Thyroid gland (tissue), 4 donors: ENCODE data around the gene PARD6B. TPM values are rescaled to one million over a fixed set of nuclear protein-coding genes. Genes with fewer than 3 reads are reported as not detected.
"Not testable (repeated sequence)": the region's sequence is repeated elsewhere in the genome, so short reads cannot be mapped to it uniquely, and the experiment has no call there.

Source experiments
- DNase-seq, 2 donors: peaks; one replicate each; pipeline ENCODE4 v3.0.0-alpha.2; 2019
- H3K27ac ChIP-seq, 3 donors: fragments of 200-600 bp; sonication (generic); 1 replicate in 2 of 3; 2 replicates in 1 of 3; pipeline ENCODE4 v1.5.1; 2016 to 2019; ENCODE audit warnings: mild to moderate bottlenecking in 1 of 3, moderate library complexity in 1 of 3
- H3K27me3 ChIP-seq: fragments of 200-600 bp; sonication (generic); one replicate; pipeline ENCODE4 v1.5.1; 2019
- H3K36me3 ChIP-seq, 2 donors: fragments of 200-600 bp; sonication (generic); one replicate each; pipeline ENCODE4 v1.5.1; 2016 to 2019
- H3K4me1 ChIP-seq, 2 donors: fragments of 200-600 bp; sonication (generic); one replicate each; pipeline ENCODE4 v1.5.1; 2017 to 2019
- H3K4me3 ChIP-seq, 3 donors: fragments of 200-600 bp; sonication (generic); replicated peaks in 1 of 3; 1 replicate in 2 of 3; 2 replicates in 1 of 3; pipeline ENCODE4 v1.5.1; 2016; ENCODE audit warnings: mild to moderate bottlenecking in 1 of 3
- H3K9me3 ChIP-seq: fragments of 200-600 bp; sonication (generic); one replicate; pipeline ENCODE4 v1.5.1; 2017
- CTCF ChIP-seq, 6 experiments: fragments of 200-600 bp in 3 of 6; fragments of 450-650 bp in 3 of 6; sonication (generic) in 3 of 6; IDR thresholded peaks; one replicate each; pipeline ENCODE4 v1.5.1; 2016 to 2019; ENCODE audit warnings: antibody characterized with exemption in 6 of 6, mild to moderate bottlenecking in 2 of 6, inconsistent platforms in 1 of 6, moderate library complexity in 1 of 6
- POLR2A ChIP-seq, 2 donors: fragments of 450-650 bp; IDR thresholded peaks; one replicate each; pipeline ENCODE4 v1.6.1; 2017; ENCODE audit warnings: antibody characterized with exemption in 2 of 2, mild to moderate bottlenecking in 2 of 2, moderate library complexity in 1 of 2
- WGBS, 2 donors: methylation state at CpG; one replicate each; pipeline ENCODE4 v1.1.5; 2017; 5-methylcytosine and 5-hydroxymethylcytosine counted together
- intact Hi-C: fragments of 100-400 bp; cut with DNase I; formaldehyde crosslinking; loops from one replicate; pipeline ENCODE4 v1.15.1; 2023
- total RNA-seq, 4 donors: library from RNA; depleted of rRNA; stranded (reverse); fragments of >200 nt; gene quantifications; one replicate each; pipeline ENCODE4 v1.2.3, GENCODE V29; 2016

The PARD6B gene
- total RNA-seq, 4 donors from 2014 or later: 14.3 to 18.1 (median 17.7) TPM

GRCh38 chr20:50711113-50711825, 20.1 kb upstream of the PARD6B start:
- TF ChIP-seq POLR2A (IDR thresholded peaks at IDR 0.05) (no peak), CTCF (IDR thresholded peaks at IDR 0.05) (no peak)
- WGBS, 2 donors: 75% methylated on average over 13 of the region's 13 CpGs
- DNase-seq: no peak
- Histone ChIP-seq H3K4me3 (no peak overlapping the region), H3K27me3 (no peaks in the 10 kb centered on the region), H3K4me1 (peaks cover 0 to 10% of the 10 kb centered on the region in 2 donors), H3K9me3 (no peaks in the 10 kb centered on the region), H3K27ac (no peak overlapping the region), H3K36me3 (no peaks in the 10 kb centered on the region)
- intact Hi-C loops: no loop called here

GRCh38 chr20:50712771-50713656, 18.4 kb upstream of the PARD6B start:
- H3K9me3 ChIP-seq: no peaks in the 10 kb centered on the region
- intact Hi-C loops: no loop called here
- H3K27ac ChIP-seq: no peak overlapping the region
- no peak for TF ChIP-seq CTCF (IDR thresholded peaks at IDR 0.05)
- peaks cover 0 to 10% of the 10 kb centered on the region in 2 donors for H3K4me1 ChIP-seq
- no peaks in the 10 kb centered on the region for H3K36me3 ChIP-seq
- DNase-seq: no peak
- 91 to 95% methylated on average over 7 of the region's 7 CpGs for WGBS, 2 donors
- H3K4me3 ChIP-seq: no peak overlapping the region
- H3K27me3 ChIP-seq: no peaks in the 10 kb centered on the region

GRCh38 chr20:50713657-50714101, 17.7 kb upstream of the PARD6B start:
- Histone ChIP-seq H3K27ac (no peak overlapping the region), H3K4me3 (no peak overlapping the region), H3K27me3 (no peaks in the 10 kb centered on the region), H3K4me1 (peaks cover 0 to 10% of the 10 kb centered on the region in 2 donors), H3K9me3 (no peaks in the 10 kb centered on the region), H3K36me3 (no peaks in the 10 kb centered on the region)
- TF ChIP-seq POLR2A (IDR thresholded peaks at IDR 0.05): no peak
- TF ChIP-seq CTCF (IDR thresholded peaks at IDR 0.05): peak in 3 of 6 experiments; percentile 14 to 33 (median 30)
- DNase-seq: no peak
- intact Hi-C loops: no loop called here
- 52 to 59% methylated on average over 7 of the region's 7 CpGs for WGBS, 2 donors

GRCh38 chr20:50714426-50714825, 17.0 kb upstream of the PARD6B start:
- DNase-seq, H3K27me3 ChIP-seq, H3K36me3 ChIP-seq, H3K9me3 ChIP-seq, H3K27ac ChIP-seq, H3K4me3 ChIP-seq, intact Hi-C loops: not testable (repeated sequence)
- H3K4me1 ChIP-seq: peaks cover 0 to 10% of the 10 kb centered on the region in 2 donors
- 92 to 93% methylated on average over 12 of the region's 12 CpGs for WGBS, 2 donors

GRCh38 chr20:50715694-50716093, 15.7 kb upstream of the PARD6B start:
- Histone ChIP-seq H3K27me3 (no peaks in the 10 kb centered on the region), H3K36me3 (no peaks in the 10 kb centered on the region), H3K27ac (no peak overlapping the region), H3K9me3 (no peaks in the 10 kb centered on the region), H3K4me3 (no peak overlapping the region), H3K4me1 (peaks cover 0 to 7% of the 10 kb centered on the region in 2 donors)
- intact Hi-C loops: no loop called here
- 88 to 96% methylated on average over 2 to 3 of the region's 3 CpGs for WGBS, 2 donors
- no peak for DNase-seq
- TF ChIP-seq CTCF (IDR thresholded peaks at IDR 0.05) (no peak), POLR2A (IDR thresholded peaks at IDR 0.05) (no peak)
